MM.1S (cell line): ENCODE measurements around the gene UBL4A.

Source experiments
- DNase-seq: peaks from one replicate; pipeline ENCODE4 v3.0.0-alpha.2; 2015
- H2AFZ ChIP-seq: fragments of 300-600 bp; sonication (generic); 2 replicates; pipeline ENCODE4 v1.6.0; 2016; ENCODE audit warnings: antibody characterized with exemption, low read length
- H3F3A ChIP-seq: fragments of 300-600 bp; sonication (generic); 2 replicates; pipeline ENCODE4 v1.6.1; 2016; ENCODE audit warnings: mild to moderate bottlenecking, antibody characterized with exemption, low read length, moderate library complexity, mixed read lengths; ENCODE audit not compliant: insufficient read depth
- H3K27ac ChIP-seq: fragments of 300-600 bp; sonication (generic); 2 replicates; pipeline ENCODE4 v1.5.1; 2016; ENCODE audit warnings: mild to moderate bottlenecking, low read length
- H3K27me3 ChIP-seq: fragments of 300-600 bp; sonication (generic); replicated peaks from 2 replicates; pipeline ENCODE4 v1.6.0; 2016; ENCODE audit warnings: low read length; ENCODE audit not compliant: insufficient read depth
- H3K36me3 ChIP-seq: fragments of 300-600 bp; sonication (generic); replicated peaks from 2 replicates; pipeline ENCODE4 v1.6.1; 2016; ENCODE audit warnings: mild to moderate bottlenecking, low read length, mixed read lengths; ENCODE audit not compliant: insufficient read depth
- H3K4me1 ChIP-seq: fragments of 300-600 bp; sonication (generic); 2 replicates; pipeline ENCODE4 v1.6.1; 2016; ENCODE audit warnings: low read length, mixed read lengths
- H3K4me2 ChIP-seq: fragments of 300-600 bp; sonication (generic); 2 replicates; pipeline ENCODE4 v1.6.0; 2016; ENCODE audit warnings: low read depth, low read length
- H3K4me3 ChIP-seq: fragments of 300-600 bp; sonication (generic); 2 replicates; pipeline ENCODE4 v1.5.1; 2016; ENCODE audit warnings: low read length, mixed read lengths
- H3K79me2 ChIP-seq: fragments of 300-600 bp; sonication (generic); 2 replicates; pipeline ENCODE4 v1.6.1; 2016; ENCODE audit warnings: mixed run types, low read length, mixed read lengths
- H3K9ac ChIP-seq: fragments of 300-600 bp; sonication (generic); 2 replicates; pipeline ENCODE4 v1.6.1; 2016; ENCODE audit warnings: low read length, mixed read lengths
- H3K9me2 ChIP-seq: fragments of 300-600 bp; sonication (generic); replicated peaks from 2 replicates; pipeline ENCODE4 v1.6.1; 2016; ENCODE audit warnings: mild to moderate bottlenecking, low read length, mixed read lengths; ENCODE audit not compliant: insufficient read depth
- H3K9me3 ChIP-seq: fragments of 300-600 bp; sonication (generic); replicated peaks from 2 replicates; pipeline ENCODE4 v1.6.1; 2016; ENCODE audit warnings: mild to moderate bottlenecking, low read length, mixed read lengths; ENCODE audit not compliant: insufficient read depth
- H4K20me1 ChIP-seq: fragments of 300-600 bp; sonication (generic); 2 replicates; pipeline ENCODE4 v1.6.1; 2016; ENCODE audit warnings: mild to moderate bottlenecking, low read length, moderate library complexity, mixed read lengths; ENCODE audit not compliant: insufficient read depth
- CTCF ChIP-seq: fragments of 300-600 bp; sonication (generic); IDR thresholded peaks from 2 replicates; pipeline ENCODE4 v1.5.1; 2016; ENCODE audit warnings: antibody characterized with exemption, low read length, mixed read lengths
- EZH2 ChIP-seq: fragments of 300-600 bp; sonication (generic); optimal IDR thresholded peaks from 2 replicates; pipeline ENCODE3; 2017; ENCODE audit warnings: low read depth, mild to moderate bottlenecking, antibody characterized with exemption, low read length, mixed read lengths
- EZH2phosphoT487 ChIP-seq: fragments of 300-600 bp; sonication (generic); IDR thresholded peaks from 2 replicates; pipeline ENCODE4 v1.6.1; 2018; ENCODE audit warnings: antibody characterized with exemption, low read length

The UBL4A gene

GRCh38 chrX:154472685-154473632 is 13.5 kb downstream of the UBL4A start:
- Histone ChIP-seq H3K79me2 (no peaks in the 10 kb centered on the region), H3K4me1 (no peaks in the 10 kb centered on the region), H2AFZ (no peak overlapping the region), H3K4me2 (no peak overlapping the region), H4K20me1 (no peaks in the 10 kb centered on the region), H3F3A (no peaks in the 10 kb centered on the region), H3K4me3 (no peak overlapping the region), H3K9me3 (no peaks in the 10 kb centered on the region), H3K27me3 (no peaks in the 10 kb centered on the region), H3K36me3 (no peaks in the 10 kb centered on the region), H3K9me2 (no peaks in the 10 kb centered on the region), H3K9ac (no peak overlapping the region), H3K27ac (no peak overlapping the region)
- DNase-seq = no peak
- TF ChIP-seq CTCF (no peak), EZH2phosphoT487 (no peak), EZH2 (no peak)

GRCh38 chrX:154471839-154472684 is 14.4 kb downstream of the UBL4A start:
- no peaks in the 10 kb centered on the region for H3K9me3 ChIP-seq
- H3K9ac ChIP-seq = no peak overlapping the region
- H3K9me2 ChIP-seq = no peaks in the 10 kb centered on the region
- no peaks in the 10 kb centered on the region for H4K20me1 ChIP-seq
- H3K4me3 ChIP-seq = no peak overlapping the region
- TF ChIP-seq CTCF (no peak), EZH2phosphoT487 (no peak), EZH2 (no peak)
- H3K79me2 ChIP-seq = no peaks in the 10 kb centered on the region
- no peak overlapping the region for H3K4me2 ChIP-seq
- H3K27ac ChIP-seq = no peak overlapping the region
- H3F3A ChIP-seq = no peaks in the 10 kb centered on the region
- no peak for DNase-seq
- H2AFZ ChIP-seq = no peak overlapping the region
- H3K4me1 ChIP-seq = no peaks in the 10 kb centered on the region
- H3K36me3 ChIP-seq = no peaks in the 10 kb centered on the region
- no peaks in the 10 kb centered on the region for H3K27me3 ChIP-seq

GRCh38 chrX:154470914-154471568 is 15.4 kb downstream of the UBL4A start:
- no peaks in the 10 kb centered on the region for H3K36me3 ChIP-seq
- H3K9me2 ChIP-seq = no peaks in the 10 kb centered on the region
- H2AFZ ChIP-seq = no peak overlapping the region
- no peaks in the 10 kb centered on the region for H3K79me2 ChIP-seq
- H3K27ac ChIP-seq = no peak overlapping the region
- no peaks in the 10 kb centered on the region for H4K20me1 ChIP-seq
- H3F3A ChIP-seq = no peaks in the 10 kb centered on the region
- no peak for DNase-seq
- H3K4me2 ChIP-seq = no peak overlapping the region
- no peaks in the 10 kb centered on the region for H3K9me3 ChIP-seq
- H3K27me3 ChIP-seq = no peaks in the 10 kb centered on the region
- no peaks in the 10 kb centered on the region for H3K4me1 ChIP-seq
- no peak for TF ChIP-seq CTCF
- no peak for TF ChIP-seq EZH2phosphoT487
- no peak for TF ChIP-seq EZH2
- H3K4me3 ChIP-seq = no peak overlapping the region
- no peak overlapping the region for H3K9ac ChIP-seq
